ENCODE data around the gene PALM. TPM values are rescaled to one million over a fixed set of nuclear protein-coding genes. Genes with fewer than 3 reads are reported as not detected.

PALM gene
- total and polyA plus RNA-seq, 7 donors, result 4.9 to 17.9 (median 9.5) TPM

DNA sequence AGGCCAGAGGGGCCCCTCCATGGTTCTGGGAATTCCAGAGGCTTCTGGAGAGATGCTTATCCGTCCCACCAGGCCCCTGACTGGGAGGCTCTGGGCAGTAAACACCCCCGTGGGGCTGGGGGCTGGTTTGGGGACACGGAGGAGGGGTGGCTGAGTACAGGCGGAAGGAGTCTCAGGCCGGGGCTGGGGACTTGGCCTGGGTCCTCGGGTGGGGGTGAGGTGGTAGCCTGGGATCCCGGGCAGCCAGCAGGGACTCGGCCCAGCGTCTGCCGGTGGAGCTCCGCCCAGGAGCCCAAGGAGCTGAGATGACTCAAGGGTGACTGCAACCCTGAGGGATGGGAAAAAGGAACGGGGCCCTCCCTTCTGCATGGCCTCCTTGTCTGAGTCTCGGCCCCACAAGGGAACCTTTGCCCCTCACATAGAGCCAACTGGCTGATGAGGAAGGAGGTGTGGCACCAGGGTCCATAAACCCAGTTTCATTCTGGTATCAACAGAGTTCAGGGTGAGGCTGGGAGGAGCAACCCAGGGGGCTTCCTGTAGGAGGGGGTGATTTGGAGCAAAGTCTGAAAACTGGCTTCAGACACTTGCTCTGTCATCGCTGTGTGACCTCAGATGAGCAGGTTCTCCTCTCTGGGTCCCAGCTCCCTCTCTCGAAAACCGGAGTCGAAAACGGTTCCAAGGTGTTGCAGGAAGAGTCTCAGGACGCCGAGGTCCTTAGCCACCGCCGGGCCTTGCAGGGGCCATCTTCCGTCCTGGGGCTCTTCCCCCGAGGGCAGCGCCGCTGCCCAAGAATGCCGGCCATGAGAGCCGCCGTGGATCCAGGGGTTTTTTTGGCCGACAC, 43.0 kb downstream of the PALM start:
- no peak overlapping the region for H3K4me3 ChIP-seq
- H3K27me3 ChIP-seq (ENCODE audit: insufficient read depth in 3 of 3, low read length in 2 of 3), result peaks cover 0 to 25% (median 12%) of the 10 kb centered on the region in 3 donors
- no peaks in the 10 kb centered on the region for H3K9me3 ChIP-seq
- no peaks in the 10 kb centered on the region for H3K4me1 ChIP-seq
- TF ChIP-seq, protein P1, sequence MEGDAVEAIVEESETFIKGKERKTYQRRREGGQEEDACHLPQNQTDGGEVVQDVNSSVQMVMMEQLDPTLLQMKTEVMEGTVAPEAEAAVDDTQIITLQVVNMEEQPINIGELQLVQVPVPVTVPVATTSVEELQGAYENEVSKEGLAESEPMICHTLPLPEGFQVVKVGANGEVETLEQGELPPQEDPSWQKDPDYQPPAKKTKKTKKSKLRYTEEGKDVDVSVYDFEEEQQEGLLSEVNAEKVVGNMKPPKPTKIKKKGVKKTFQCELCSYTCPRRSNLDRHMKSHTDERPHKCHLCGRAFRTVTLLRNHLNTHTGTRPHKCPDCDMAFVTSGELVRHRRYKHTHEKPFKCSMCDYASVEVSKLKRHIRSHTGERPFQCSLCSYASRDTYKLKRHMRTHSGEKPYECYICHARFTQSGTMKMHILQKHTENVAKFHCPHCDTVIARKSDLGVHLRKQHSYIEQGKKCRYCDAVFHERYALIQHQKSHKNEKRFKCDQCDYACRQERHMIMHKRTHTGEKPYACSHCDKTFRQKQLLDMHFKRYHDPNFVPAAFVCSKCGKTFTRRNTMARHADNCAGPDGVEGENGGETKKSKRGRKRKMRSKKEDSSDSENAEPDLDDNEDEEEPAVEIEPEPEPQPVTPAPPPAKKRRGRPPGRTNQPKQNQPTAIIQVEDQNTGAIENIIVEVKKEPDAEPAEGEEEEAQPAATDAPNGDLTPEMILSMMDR (IDR thresholded peaks at IDR 0.05), result no peak
- ATAC-seq (no peak), DNase-seq (peak in 1 of 2 donors; percentile 47)
- no peaks in the 10 kb centered on the region for H3K36me3 ChIP-seq (ENCODE audit: insufficient read depth in 1 of 2, low read depth in 1 of 2)
- no peak overlapping the region for H3K27ac ChIP-seq
- 66 to 70% (median 68%) methylated on average over 30 of the region's 30 CpGs for WGBS, 3 donors
- intact Hi-C loops (cut with DNase I), result no loop called here

DNA sequence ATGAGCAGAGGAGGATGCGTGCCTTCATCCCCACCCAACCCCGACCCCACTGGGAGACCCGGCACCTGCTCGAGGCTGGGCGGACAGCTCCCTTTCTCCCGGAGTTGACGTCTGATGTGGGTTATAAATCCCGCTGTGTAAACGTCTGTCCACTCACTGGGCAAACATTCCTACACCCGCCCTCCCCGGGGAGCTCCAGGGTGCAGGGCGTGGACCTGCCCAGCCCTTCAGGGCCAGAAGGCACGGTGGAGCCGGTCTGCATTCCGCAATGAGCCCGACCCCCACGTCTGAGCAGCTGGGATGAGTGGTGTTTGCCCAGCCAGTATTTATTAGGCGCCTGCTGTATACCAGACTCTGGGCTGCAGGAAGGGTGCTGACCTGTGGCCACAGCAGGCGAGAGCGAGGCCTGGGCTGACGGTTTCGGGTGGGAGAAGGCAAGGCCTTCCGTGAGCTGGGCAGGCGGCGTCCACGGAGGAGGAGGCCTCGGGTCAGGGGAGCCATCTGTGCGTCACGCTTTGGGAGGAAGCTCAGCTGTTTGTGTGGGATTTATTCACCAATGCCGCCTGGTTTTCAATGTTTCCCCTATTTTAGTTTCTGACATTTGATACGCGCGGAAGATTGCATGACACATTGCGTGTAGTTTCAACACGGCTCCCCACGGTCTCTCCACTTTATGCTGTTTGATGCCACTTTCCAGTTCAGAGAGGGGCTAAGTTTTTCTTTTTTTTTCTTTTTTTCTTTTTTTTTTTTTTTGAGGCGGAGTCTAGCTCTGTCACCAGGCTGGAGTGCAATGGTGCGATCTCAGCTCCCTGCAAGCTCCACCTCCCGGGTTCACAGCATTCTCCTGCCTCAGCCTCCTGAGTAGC, 44.1 kb downstream of the PALM start:
- Histone ChIP-seq H3K4me3 (no peak overlapping the region), H3K27me3 (ENCODE audit: insufficient read depth in 3 of 3, low read length in 2 of 3) (peaks cover 0 to 25% (median 12%) of the 10 kb centered on the region in 3 donors), H3K27ac (no peak overlapping the region), H3K36me3 (ENCODE audit: insufficient read depth in 1 of 2, low read depth in 1 of 2) (no peaks in the 10 kb centered on the region), H3K4me1 (no peaks in the 10 kb centered on the region), H3K9me3 (no peaks in the 10 kb centered on the region)
- TF ChIP-seq, protein P1 (IDR thresholded peaks at IDR 0.05), result no peak
- intact Hi-C loops (cut with DNase I), result no loop called here
- ATAC-seq, result peak in 3 of 4 donors; percentile 19 to 70 (median 48)
- 17 to 24% (median 19%) methylated on average over 37 to 39 of the region's 39 CpGs for WGBS, 3 donors
- peak; percentile 61 to 77 for DNase-seq

DNA sequence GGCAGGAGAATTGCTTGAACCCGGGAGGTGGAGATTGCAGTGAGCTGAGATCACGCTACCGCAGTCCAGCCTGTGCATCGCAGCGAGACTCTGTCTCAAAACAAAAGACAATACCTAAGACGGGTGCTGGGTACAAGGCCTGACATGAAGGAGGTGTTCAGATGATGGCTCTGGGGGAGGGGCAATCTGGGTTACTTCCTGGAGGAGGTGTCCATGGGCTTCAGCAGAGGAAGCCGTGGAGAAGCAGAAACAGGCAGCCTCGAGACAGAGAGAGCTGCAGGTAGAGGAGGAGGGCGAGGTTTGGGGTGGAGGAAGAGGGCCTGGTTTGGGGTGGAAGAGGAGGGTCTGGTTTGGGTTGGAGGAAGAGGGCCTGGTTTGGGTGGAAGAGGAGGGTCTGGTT, 45.8 kb downstream of the PALM start:
- Histone ChIP-seq H3K27me3 (ENCODE audit: insufficient read depth in 3 of 3, low read length in 2 of 3) (peaks cover 0 to 23% (median 12%) of the 10 kb centered on the region in 3 donors), H3K36me3 (ENCODE audit: insufficient read depth in 1 of 2, low read depth in 1 of 2) (no peaks in the 10 kb centered on the region), H3K27ac (no peak overlapping the region), H3K4me3 (no peak overlapping the region), H3K9me3 (peaks cover 8% of the 10 kb centered on the region), H3K4me1 (no peaks in the 10 kb centered on the region)
- DNase-seq (no peak), ATAC-seq (no peak)
- intact Hi-C loops (cut with DNase I), result no loop called here
- 89 to 90% (median 89%) methylated on average over 9 of the region's 9 CpGs for WGBS, 3 donors
- TF ChIP-seq, protein P1 (IDR thresholded peaks at IDR 0.05), result no peak

DNA sequence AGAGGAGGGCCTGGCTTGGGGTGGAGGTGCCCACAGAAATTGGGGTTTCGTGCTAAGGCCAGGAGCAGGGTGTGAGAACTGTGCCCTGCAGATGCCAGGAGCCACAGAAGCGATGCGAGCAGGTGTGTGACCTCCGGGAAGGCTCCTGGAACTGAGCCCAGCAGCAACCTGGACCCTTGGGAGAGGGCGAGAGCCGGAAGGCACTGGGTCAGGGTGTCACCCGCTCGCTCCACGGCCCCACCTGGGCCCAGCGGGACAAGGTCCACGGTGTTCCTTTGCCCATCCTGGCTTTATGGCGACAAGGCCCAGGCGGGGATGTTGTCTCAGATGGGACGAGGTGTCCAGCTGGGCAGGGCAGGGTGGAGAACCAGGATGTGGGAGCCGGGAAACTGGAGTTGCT, 46.3 kb downstream of the PALM start:
- no peak overlapping the region for H3K4me3 ChIP-seq
- H3K27me3 ChIP-seq (ENCODE audit: insufficient read depth in 3 of 3, low read length in 2 of 3), result peaks cover 0 to 23% (median 10%) of the 10 kb centered on the region in 3 donors
- TF ChIP-seq, protein P1 (IDR thresholded peaks at IDR 0.05), result no peak
- ATAC-seq (no peak), DNase-seq (no peak)
- intact Hi-C loops (cut with DNase I), result no loop called here
- no peak overlapping the region for H3K27ac ChIP-seq
- no peaks in the 10 kb centered on the region for H3K4me1 ChIP-seq
- H3K36me3 ChIP-seq (ENCODE audit: insufficient read depth in 1 of 2, low read depth in 1 of 2), result no peaks in the 10 kb centered on the region
- 79 to 86% (median 85%) methylated on average over 15 of the region's 15 CpGs for WGBS, 3 donors
- H3K9me3 ChIP-seq, result peaks cover 8% of the 10 kb centered on the region

All from psoas muscle (tissue), 8 donors.